ENCODE data around the gene ZNF579.

ZNF579 gene

DNA sequence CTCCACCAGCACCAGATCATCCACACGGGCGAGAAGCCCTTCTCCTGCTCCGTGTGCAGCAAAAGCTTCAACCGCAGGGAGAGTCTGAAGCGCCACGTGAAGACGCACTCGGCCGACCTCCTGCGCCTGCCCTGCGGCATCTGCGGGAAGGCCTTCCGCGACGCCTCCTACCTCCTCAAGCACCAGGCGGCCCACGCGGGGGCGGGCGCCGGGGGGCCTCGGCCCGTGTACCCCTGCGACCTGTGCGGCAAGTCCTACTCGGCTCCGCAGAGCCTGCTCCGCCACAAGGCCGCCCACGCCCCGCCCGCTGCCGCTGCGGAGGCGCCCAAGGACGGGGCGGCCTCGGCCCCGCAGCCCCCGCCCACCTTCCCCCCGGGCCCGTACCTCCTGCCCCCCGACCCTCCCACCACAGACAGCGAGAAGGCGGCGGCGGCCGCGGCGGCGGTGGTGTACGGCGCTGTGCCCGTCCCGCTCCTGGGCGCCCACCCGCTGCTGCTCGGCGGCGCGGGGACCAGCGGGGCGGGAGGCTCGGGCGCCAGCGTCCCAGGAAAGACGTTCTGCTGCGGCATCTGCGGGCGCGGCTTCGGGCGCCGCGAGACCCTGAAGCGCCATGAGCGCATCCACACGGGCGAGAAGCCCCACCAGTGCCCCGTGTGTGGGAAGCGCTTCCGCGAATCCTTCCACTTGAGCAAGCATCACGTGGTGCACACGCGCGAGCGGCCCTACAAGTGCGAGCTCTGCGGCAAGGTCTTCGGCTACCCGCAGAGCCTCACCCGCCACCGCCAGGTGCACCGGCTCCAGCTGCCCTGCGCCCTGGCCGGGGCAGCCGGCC, 34.3 kb upstream of the ZNF579 start:
- peaks cover 26 to 65% (median 48%) of the 10 kb centered on the region in 3 donors for H3K36me3 ChIP-seq
- TF ChIP-seq, protein P1, sequence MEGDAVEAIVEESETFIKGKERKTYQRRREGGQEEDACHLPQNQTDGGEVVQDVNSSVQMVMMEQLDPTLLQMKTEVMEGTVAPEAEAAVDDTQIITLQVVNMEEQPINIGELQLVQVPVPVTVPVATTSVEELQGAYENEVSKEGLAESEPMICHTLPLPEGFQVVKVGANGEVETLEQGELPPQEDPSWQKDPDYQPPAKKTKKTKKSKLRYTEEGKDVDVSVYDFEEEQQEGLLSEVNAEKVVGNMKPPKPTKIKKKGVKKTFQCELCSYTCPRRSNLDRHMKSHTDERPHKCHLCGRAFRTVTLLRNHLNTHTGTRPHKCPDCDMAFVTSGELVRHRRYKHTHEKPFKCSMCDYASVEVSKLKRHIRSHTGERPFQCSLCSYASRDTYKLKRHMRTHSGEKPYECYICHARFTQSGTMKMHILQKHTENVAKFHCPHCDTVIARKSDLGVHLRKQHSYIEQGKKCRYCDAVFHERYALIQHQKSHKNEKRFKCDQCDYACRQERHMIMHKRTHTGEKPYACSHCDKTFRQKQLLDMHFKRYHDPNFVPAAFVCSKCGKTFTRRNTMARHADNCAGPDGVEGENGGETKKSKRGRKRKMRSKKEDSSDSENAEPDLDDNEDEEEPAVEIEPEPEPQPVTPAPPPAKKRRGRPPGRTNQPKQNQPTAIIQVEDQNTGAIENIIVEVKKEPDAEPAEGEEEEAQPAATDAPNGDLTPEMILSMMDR (IDR thresholded peaks at IDR 0.05) = no peak
- no peaks in the 10 kb centered on the region for H3K27me3 ChIP-seq
- no peak for DNase-seq
- H3K9me3 ChIP-seq = no peaks in the 10 kb centered on the region
- intact Hi-C loops (cut with DNase I; ENCODE audit: low total_unique reads) = no loop called here
- no peak overlapping the region for H3K4me3 ChIP-seq
- no peak overlapping the region for H3K27ac ChIP-seq
- peaks cover 0 to 13% (median 3%) of the 10 kb centered on the region in 4 donors for H3K4me1 ChIP-seq

DNA sequence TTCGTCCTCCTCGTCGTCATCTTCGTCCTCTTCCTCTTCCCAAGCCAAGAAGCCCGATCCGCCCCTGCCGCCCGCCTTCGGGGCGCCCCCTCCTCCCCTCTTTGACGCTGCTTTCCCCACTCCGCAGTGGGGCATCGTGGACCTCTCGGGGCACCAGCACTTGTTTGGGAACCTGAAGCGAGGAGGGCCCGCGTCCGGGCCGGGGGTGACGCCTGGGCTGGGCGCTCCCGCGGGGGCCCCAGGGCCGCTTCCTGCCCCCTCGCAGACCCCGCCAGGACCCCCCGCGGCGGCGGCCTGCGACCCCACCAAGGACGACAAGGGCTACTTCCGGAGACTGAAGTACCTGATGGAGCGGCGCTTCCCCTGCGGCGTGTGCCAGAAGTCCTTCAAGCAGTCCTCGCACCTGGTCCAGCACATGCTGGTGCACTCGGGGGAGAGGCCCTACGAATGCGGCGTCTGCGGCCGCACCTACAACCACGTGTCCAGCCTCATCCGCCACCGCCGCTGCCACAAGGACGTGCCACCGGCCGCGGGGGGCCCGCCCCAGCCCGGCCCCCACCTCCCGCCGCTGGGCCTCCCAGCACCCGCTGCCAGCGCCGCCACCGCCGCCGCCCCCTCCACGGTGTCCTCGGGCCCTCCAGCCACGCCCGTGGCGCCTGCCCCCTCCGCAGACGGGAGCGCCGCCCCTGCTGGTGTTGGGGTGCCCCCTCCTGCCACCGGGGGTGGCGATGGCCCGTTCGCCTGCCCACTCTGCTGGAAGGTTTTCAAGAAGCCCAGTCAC, 33.5 kb upstream of the ZNF579 start:
- peaks cover 0 to 13% (median 4%) of the 10 kb centered on the region in 4 donors for H3K4me1 ChIP-seq
- no peak overlapping the region for H3K4me3 ChIP-seq
- no peaks in the 10 kb centered on the region for H3K27me3 ChIP-seq
- H3K36me3 ChIP-seq = peaks cover 26 to 73% (median 48%) of the 10 kb centered on the region in 3 donors
- no peaks in the 10 kb centered on the region for H3K9me3 ChIP-seq
- no peak for DNase-seq
- H3K27ac ChIP-seq = no peak overlapping the region
- TF ChIP-seq, protein P1 (IDR thresholded peaks at IDR 0.05) = no peak
- intact Hi-C loops (cut with DNase I; ENCODE audit: low total_unique reads) = no loop called here

DNA sequence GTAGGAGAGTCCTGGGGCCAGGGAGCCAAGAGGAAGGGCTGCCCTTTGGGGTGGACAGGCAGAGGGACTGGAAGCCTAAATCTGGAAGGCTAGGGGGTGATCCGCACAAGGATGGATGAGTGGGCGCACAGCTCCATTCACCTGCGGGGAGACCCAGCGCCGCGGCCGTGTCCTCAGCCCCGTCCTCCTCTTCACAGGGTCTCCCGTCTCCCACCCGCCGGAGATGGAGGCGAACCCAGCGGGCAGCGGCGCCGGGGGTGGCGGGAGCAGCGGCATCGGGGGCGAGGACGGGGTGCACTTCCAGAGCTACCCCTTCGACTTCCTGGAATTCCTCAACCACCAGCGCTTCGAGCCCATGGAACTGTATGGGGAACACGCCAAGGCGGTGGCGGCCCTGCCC, 32.7 kb upstream of the ZNF579 start:
- Histone ChIP-seq H3K27ac (no peak overlapping the region), H3K4me3 (no peak overlapping the region), H3K36me3 (peaks cover 26 to 75% (median 48%) of the 10 kb centered on the region in 3 donors), H3K4me1 (peaks cover 0 to 13% (median 4%) of the 10 kb centered on the region in 4 donors), H3K27me3 (no peaks in the 10 kb centered on the region), H3K9me3 (no peaks in the 10 kb centered on the region)
- intact Hi-C loops (cut with DNase I; ENCODE audit: low total_unique reads) = no loop called here
- TF ChIP-seq, protein P1 (IDR thresholded peaks at IDR 0.05) = no peak
- no peak for DNase-seq

DNA sequence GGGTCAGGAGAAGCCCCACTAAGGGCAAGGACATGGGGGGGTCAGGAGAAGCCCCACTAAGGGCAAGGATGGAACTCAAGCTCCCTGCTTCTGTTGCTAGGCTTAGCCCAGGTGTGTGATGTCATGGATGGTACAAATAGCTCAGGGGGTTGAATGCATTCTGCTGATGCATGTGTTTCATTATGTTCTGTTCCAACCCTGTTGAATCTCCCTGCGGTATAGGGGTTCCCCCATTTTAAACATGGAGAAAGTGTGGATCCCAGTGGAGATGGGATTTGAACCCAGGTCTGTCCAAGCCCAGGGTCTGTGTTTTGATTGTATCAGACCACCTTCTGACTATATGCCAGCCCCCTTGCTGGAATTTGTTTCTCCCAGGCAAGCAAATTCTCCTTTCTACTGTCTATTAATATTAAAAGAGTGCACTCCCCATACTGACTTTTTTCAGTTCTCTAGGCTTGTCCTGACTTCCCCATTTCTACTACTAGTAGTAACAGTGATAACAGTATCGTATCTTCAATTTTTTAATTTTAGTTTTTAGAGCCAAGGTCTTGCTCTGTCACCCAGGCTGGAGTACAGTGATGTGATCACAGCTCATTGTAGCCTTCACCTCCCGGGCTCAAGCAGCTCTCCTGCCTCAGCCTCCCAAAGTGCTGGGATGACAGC, 31.5 kb upstream of the ZNF579 start:
- no peak overlapping the region for H3K27ac ChIP-seq
- peaks cover 18 to 68% (median 39%) of the 10 kb centered on the region in 3 donors for H3K36me3 ChIP-seq
- DNase-seq = no peak
- H3K4me3 ChIP-seq = no peak overlapping the region
- H3K4me1 ChIP-seq = peaks cover 0 to 21% (median 9%) of the 10 kb centered on the region in 4 donors
- no peaks in the 10 kb centered on the region for H3K27me3 ChIP-seq
- intact Hi-C loops (cut with DNase I; ENCODE audit: low total_unique reads) = no loop called here
- TF ChIP-seq, protein P1 (IDR thresholded peaks at IDR 0.05) = no peak
- H3K9me3 ChIP-seq = no peaks in the 10 kb centered on the region

DNA sequence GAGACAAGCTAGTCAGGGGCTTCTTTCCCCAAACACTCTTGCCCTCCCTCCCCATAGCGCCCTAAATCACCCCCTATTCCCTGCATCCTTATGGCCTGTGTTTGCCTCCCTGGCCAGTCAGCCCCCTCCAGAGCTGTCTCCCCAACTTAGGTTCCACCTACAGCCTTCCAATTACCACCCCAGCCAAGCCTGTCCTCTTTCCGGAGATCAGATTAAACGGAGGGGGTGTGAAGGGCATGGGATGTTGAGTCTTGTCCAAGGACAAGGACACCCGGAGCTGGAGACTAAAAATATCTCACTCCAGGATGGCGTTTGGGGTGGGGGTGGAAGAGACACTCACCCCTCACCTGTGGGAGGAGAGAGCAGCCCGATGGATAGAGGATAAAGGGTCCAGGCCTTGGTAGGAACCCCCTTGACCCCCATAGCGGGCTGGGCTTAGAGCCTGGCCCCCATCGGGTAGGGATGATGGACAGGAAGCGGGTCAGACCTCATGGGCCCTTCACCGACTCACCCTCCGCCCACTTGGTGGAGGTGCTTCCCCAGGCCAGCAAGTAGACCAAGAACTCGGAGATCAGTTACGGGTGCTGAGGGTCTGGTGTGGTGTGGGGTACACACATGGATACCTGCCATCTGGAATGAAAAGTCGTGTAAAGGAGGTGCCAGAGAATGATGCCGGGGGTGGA, 30.8 kb upstream of the ZNF579 start:
- Histone ChIP-seq H3K4me3 (no peak overlapping the region), H3K4me1 (peaks cover 0 to 28% (median 15%) of the 10 kb centered on the region in 4 donors), H3K9me3 (no peaks in the 10 kb centered on the region), H3K27ac (no peak overlapping the region), H3K36me3 (peaks cover 11 to 61% (median 33%) of the 10 kb centered on the region in 3 donors), H3K27me3 (no peaks in the 10 kb centered on the region)
- intact Hi-C loops (cut with DNase I; ENCODE audit: low total_unique reads) = no loop called here
- TF ChIP-seq, protein P1 (IDR thresholded peaks at IDR 0.05) = no peak
- no peak for DNase-seq

Measured in tibial artery (tissue), 4 donors.